Motor neuron (in vitro differentiated cells): ENCODE data around the gene CAMK2G. TPM values are rescaled to one million over a fixed set of nuclear protein-coding genes. Genes with fewer than 3 reads are reported as not detected.

ENCODE experiments used
- ATAC-seq, 8 experiments: fragments of 200-7000 bp; cut with Tn5 transposase; replicated peaks in 6 of 8; 2 replicates each; pipeline ENCODE4 v1.8.0; 2021; ENCODE audit warnings: mild to moderate bottlenecking in 8 of 8, moderate library complexity in 8 of 8
- H3K27ac ChIP-seq, 2 donors: fragments of 250-450 bp; sonication (Bioruptor Pico); 2 replicates each; pipeline ENCODE4 v1.9.0; 2021; ENCODE audit warnings: antibody characterized with exemption in 2 of 2, mild to moderate bottlenecking in 2 of 2, moderate library complexity in 1 of 2
- H3K4me1 ChIP-seq, 2 donors: fragments of 250-450 bp; sonication (Bioruptor Pico); replicated peaks in 1 of 2; 2 replicates each; pipeline ENCODE4 v1.6.1; 2021; ENCODE audit warnings: antibody characterized with exemption in 2 of 2, mild to moderate bottlenecking in 2 of 2, moderate library complexity in 1 of 2
- H3K4me3 ChIP-seq, 5 donors: fragments of 250-450 bp; sonication (Bioruptor Pico); 2 replicates each; pipeline ENCODE4 v1.9.0; 2021; ENCODE audit warnings: antibody characterized with exemption in 5 of 5, mild to moderate bottlenecking in 5 of 5, moderate library complexity in 4 of 5
- WGBS, 10 experiments: fragments of 450-650 bp; shearing (Covaris generic); methylation state at CpG; one replicate each; pipeline ENCODE4 v1.0.0; 2022; 5-methylcytosine and 5-hydroxymethylcytosine counted together
- in situ Hi-C, 9 experiments: fragments of 400-800 bp; cut with MboI; loops; one replicate each; pipeline ENCODE4 v1.15.0; 2021; ENCODE audit warnings: low sequenced_read_pairs in 9 of 9, low pct_unique_long_range_greater_than_20kb in 2 of 9; ENCODE audit not compliant: unreplicated experiment in 9 of 9
- total RNA-seq, 8 experiments: library from RNA; unstranded; fragments of 300-600 nt; gene quantifications; 2 replicates each; pipeline versions ENCODE4 v1.2.3 to v1.2.4, GENCODE V29; 2022

CAMK2G gene
- total RNA-seq, 8 experiments from 2014 or later, result 10.6 to 33.5 (median 24.3) TPM

DNA sequence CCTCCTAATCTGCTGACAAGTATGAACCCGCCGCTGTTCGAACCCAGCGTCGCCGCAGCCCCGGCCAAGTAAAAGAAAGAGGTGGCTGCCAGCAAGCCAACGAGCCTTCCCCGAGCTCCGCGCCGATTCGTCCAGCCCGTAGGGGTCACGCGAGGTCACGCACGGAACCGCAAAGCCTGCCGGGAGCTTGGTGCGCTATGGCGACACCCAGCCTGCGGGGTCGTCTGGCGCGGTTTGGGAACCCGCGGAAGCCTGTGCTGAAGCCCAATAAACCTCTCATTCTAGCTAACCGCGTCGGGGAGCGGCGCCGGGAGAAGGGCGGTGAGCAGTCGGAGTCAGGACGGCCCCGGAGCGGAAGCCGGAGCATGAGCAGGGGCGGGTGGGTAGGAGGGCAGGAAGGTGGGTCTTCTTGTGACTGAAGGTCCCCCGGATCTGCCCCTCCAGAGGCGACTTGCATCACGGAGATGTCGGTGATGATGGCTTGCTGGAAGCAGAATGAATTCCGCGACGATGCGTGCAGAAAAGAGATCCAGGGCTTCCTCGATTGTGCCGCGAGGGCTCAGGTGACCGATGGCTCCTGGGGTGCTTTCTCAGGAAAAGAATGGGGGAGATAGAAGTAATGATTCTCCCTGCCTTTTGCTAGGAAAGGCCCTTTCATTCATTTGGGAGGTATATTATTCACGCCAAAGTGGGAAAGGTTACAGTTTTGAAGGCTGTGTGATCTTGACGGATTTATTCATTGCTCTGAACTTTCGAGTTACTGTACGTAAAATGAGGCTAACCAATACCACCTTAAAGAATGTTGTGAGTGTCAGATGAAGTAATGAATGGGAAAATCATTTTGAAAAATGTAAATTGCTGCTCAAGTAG, 92.2 kb downstream of the CAMK2G start, which contains the start of gene CHCHD1:
CHCHD1 (plus strand) TSS at position 170 of the 870 bp plus-strand sequence; CDS start at position 198, 28 bp downstream.
- WGBS, 10 experiments, result 0 to 3% (median 0%) methylated on average over 1 to 18 of the region's 57 CpGs
- ATAC-seq, result peak; percentile 48 to 65 (median 54)
- peaks cover 16 to 20% of the 10 kb centered on the region in 2 donors for H3K4me1 ChIP-seq

DNA sequence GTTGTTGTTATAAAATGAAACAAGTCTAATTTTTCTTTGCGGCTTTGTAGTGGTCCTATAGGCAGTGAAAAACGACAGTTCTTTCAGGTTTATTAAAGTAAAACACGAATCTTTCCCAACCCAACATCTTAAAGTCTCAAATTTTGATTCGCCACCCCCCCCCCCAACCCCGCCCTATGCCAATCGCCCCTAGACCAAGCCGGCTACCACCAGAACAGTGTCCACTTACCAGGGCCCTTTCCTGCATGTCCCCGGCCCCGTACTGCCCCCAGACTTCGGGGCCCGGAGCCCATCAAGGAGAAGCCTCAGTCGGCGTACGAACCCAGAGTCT, 92.8 kb downstream of the CAMK2G start:
- WGBS, 10 experiments, result 0% methylated on average over 1 to 3 of the region's 14 CpGs; no CpG with 5 or more reads in 6 of the 10 experiments
- Histone ChIP-seq H3K4me1 (peaks cover 10 to 14% of the 10 kb centered on the region in 2 donors), H3K4me3 (peak overlapping the region; percentile 57 to 99 (median 75)), H3K27ac (peak overlapping the region; percentile 78 to 83)
- in situ Hi-C loops, result no loop called here
- peak in 6 of 8 experiments; percentile 3 to 23 (median 14) for ATAC-seq

More for the DNA sequence above, 92.2 kb downstream of the CAMK2G start, which contains the start of gene CHCHD1:
- in situ Hi-C loops, result no loop called here
- Histone ChIP-seq H3K27ac (peak within 1 kb of the TSS; percentile 78 to 83), H3K4me3 (peak within 1 kb of the TSS; percentile 57 to 99 (median 75))

DNA sequence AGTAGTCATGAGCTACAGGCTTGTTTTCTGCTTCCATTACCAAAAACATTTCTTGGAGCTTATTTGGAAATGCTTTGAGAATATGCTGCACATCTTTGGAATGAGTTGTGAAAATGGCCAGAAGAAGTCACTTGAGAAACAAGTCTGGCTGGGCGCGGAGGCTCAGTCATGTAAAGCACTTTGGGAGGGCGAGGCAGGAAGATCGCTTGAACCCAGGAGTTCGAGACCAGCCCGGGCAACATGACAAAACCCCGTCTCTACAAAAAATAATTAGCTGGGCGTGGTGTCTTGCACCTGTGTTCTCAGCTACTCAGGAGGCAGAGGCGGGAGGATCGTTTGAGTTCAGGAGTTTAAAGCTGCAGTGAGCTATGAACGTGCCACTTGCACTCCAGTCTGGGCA, 93.4 kb downstream of the CAMK2G start:
- in situ Hi-C loops, result no loop called here
- WGBS, 10 experiments, result 0 to 67% (median 26%) methylated on average over 1 to 10 of the region's 11 CpGs; no CpG with 5 or more reads in 1 of the 10 experiments
- H3K4me3 ChIP-seq, result peak overlapping the region; percentile 57 to 99 (median 75)
- peaks cover 9 to 12% of the 10 kb centered on the region in 2 donors for H3K4me1 ChIP-seq
- no peak for ATAC-seq
- H3K27ac ChIP-seq, result peak overlapping the region; percentile 78 to 83

DNA sequence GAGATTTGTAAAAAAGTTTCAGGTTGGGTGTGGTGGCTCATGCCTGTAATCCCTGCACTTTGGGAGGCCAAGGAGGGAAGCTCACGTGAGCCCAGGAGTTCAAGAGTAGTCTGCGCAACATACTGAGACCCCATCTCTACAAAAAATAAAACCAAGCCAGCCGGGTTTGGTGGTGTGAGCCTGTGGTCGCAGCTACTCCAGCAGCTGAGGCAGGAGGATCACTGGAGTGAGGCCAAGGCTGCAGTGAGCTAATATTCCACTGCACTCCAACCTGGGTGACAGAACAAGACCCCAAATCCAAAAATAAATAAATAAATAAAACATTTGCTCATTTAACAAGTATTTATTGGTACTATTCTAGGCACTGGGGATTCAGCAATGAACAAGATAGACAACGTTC, 94.1 kb downstream of the CAMK2G start:
- Histone ChIP-seq H3K27ac (no peak overlapping the region), H3K4me1 (peaks cover 15 to 19% of the 10 kb centered on the region in 2 donors), H3K4me3 (peak overlapping the region in 2 of 5 donors; percentile 82 to 99)
- no peak for ATAC-seq
- WGBS, 10 experiments, result 32 to 100% (median 82%) methylated on average over 1 to 5 of the region's 5 CpGs; no CpG with 5 or more reads in 1 of the 10 experiments
- in situ Hi-C loops, result no loop called here

DNA sequence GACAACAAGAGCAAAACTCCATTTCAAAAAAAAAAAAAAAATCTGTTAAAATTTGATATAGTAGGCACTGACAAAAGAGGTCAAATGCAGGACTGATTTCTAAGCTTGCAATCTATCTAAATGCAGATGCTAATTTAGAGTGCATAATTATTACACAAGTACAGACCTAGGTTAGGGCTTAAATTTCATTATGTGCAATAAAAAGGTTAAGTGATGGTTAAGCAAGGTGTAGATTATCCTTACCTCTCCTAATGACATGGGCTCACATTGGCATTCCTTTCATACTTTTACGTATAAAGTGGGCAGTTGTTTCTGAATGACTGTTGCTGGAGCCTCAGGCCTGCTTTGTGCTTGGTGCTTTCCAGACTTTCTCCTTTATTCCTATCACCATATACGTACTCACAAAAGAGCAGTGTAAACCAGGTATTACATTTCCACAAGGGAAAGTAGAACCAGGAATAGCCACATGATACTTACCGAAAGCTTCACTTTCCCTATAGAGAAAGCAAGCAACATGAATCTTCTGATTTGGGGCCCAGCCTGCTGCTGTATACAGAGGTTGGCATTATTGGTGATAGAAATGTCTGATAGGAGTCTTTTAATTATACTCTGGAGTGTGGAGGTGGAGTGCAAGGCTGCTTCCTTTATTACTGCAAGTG, 94.7 kb downstream of the CAMK2G start:
- H3K4me3 ChIP-seq, result no peak overlapping the region

DNA sequence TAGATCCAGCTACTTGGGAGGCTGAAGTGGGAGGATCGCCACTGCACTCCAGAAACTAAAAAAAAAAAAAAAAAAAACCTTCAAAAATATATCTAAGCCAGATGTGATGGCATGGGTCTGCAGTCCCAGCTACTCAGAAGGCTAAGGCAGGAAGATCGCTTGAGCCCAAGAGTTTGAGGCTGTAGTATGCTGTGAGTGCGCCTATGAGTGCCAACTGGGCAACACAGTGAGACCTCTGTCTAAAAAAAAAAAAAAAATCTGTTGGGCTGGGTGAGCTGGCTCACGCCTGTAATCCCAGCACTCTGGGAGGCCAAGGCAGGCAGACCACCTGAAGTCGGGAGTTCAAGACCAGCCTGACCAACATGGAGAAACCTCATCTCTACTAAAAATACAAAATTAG, 95.3 kb downstream of the CAMK2G start:
- WGBS, 10 experiments, result 61 to 100% (median 85%) methylated on average over 1 to 5 of the region's 5 CpGs; no CpG with 5 or more reads in 3 of the 10 experiments
- H3K27ac ChIP-seq, result no peak overlapping the region
- no peak overlapping the region for H3K4me3 ChIP-seq
- in situ Hi-C loops, result no loop called here
- ATAC-seq, result no peak
- H3K4me1 ChIP-seq, result peaks cover 25 to 32% of the 10 kb centered on the region in 2 donors

More for the DNA sequence above, 94.7 kb downstream of the CAMK2G start:
- in situ Hi-C loops, result no loop called here
- no peak for ATAC-seq
- 57 to 100% (median 95%) methylated on average over 1 to 3 of the region's 3 CpGs; no CpG with 5 or more reads in 1 of the 10 experiments for WGBS, 10 experiments
- peaks cover 19 to 25% of the 10 kb centered on the region in 2 donors for H3K4me1 ChIP-seq
- H3K27ac ChIP-seq, result no peak overlapping the region

GRCh38 chr10:73774637-73775036, 99.7 kb downstream of the CAMK2G start:
- Histone ChIP-seq H3K4me3 (peak overlapping the region; percentile 8 to 92 (median 77)), H3K27ac (no peak overlapping the region), H3K4me1 (peaks cover 32 to 33% of the 10 kb centered on the region in 2 donors)
- 0 to 46% (median 33%) methylated on average over 1 to 3 of the region's 5 CpGs; no CpG with 5 or more reads in 6 of the 10 experiments for WGBS, 10 experiments
- in situ Hi-C loops, result no loop called here
- no peak for ATAC-seq

DNA sequence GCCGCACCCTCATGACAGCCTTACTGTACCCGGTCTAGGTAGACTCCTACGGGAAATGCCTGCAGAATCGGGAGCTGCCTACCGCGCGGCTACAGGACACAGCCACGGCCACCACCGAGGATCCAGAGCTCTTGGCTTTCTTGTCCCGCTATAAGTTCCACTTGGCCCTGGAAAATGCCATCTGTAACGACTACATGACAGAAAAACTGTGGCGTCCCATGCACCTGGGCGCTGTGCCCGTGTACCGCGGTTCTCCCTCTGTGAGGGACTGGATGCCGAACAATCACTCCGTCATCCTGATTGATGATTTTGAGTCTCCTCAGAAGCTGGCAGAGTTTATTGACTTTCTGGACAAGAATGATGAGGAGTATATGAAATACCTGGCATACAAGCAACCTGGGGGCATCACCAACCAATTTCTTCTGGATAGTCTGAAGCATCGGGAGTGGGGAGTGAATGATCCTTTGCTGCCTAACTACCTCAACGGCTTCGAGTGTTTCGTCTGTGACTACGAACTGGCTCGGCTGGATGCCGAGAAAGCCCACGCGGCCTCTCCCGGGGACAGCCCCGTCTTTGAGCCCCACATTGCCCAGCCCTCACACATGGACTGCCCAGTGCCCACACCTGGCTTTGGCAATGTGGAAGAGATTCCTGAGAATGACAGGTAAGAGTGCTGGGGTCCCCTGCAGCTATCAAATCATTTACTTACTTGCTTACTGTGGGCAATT, 101.0 kb downstream of the CAMK2G start:
- WGBS, 10 experiments, result 0 to 5% (median 0%) methylated on average over 1 to 11 of the region's 29 CpGs; no CpG with 5 or more reads in 4 of the 10 experiments
- in situ Hi-C loops, result no loop called here
- H3K27ac ChIP-seq, result peak overlapping the region; percentile 36 to 95
- H3K4me1 ChIP-seq, result peaks cover 32 to 33% of the 10 kb centered on the region in 2 donors
- ATAC-seq, result peak in 3 of 8 experiments; percentile 0
- peak overlapping the region; percentile 74 to 92 (median 77) for H3K4me3 ChIP-seq

- WGBS, 10 experiments, result 0 to 7% (median 0%) methylated on average over 2 to 18 of the region's 101 CpGs; no CpG with 5 or more reads in 7 of the 10 experiments
- Histone ChIP-seq H3K27ac (peak overlapping the region; percentile 95 to 96), H3K4me1 (peaks cover 32 to 33% of the 10 kb centered on the region in 2 donors), H3K4me3 (peak overlapping the region; percentile 74 to 92 (median 77))
- in situ Hi-C loops, result no loop called here
- ATAC-seq, result peak; percentile 74 to 89 (median 85)
These were observed 101.8 kb downstream of the CAMK2G start for GRCh38 chr10:73772281-73773151.

GRCh38 chr10:73771722-73772280, 102.6 kb downstream of the CAMK2G start:
- Histone ChIP-seq H3K4me1 (peaks cover 32 to 33% of the 10 kb centered on the region in 2 donors), H3K27ac (peak overlapping the region; percentile 95 to 96), H3K4me3 (peak overlapping the region; percentile 74 to 92 (median 77))
- ATAC-seq, result peak; percentile 4 to 30 (median 16)
- WGBS, 10 experiments, result 0 to 44% (median 33%) methylated on average over 2 to 4 of the region's 17 CpGs; no CpG with 5 or more reads in 5 of the 10 experiments
- in situ Hi-C loops, result no loop called here

- Histone ChIP-seq H3K27ac (no peak overlapping the region), H3K4me3 (no peak overlapping the region), H3K4me1 (peaks cover 16 to 21% of the 10 kb centered on the region in 2 donors)
- WGBS, 10 experiments, result 94 to 100% methylated on average over 2 to 3 of the region's 5 CpGs; no CpG with 5 or more reads in 8 of the 10 experiments
- in situ Hi-C loops, result no loop called here
- no peak for ATAC-seq
These were observed 105.0 kb downstream of the CAMK2G start for GRCh38 chr10:73769396-73769795.
